ENCODE data around the gene KRTAP10-3.

GRCh38 chr21:44572959-44573583, 14.5 kb upstream of the KRTAP10-3 start:
- no peak for TF ChIP-seq CTCF (IDR thresholded peaks at IDR 0.05)
- no peak for TF ChIP-seq POLR2A (IDR thresholded peaks at IDR 0.05)
